K562 (cell line): ENCODE data around the gene TMEM208. TPM values are rescaled to one million over a fixed set of nuclear protein-coding genes. Genes with fewer than 3 reads are reported as not detected.
A peak's percentile ranks its signal among the peaks of the same experiment; 100 is the strongest.

Experiments used
- EP400 ChIP-seq: fragments of 450-650 bp; IDR thresholded peaks from 2 replicates; pipeline ENCODE4 v1.6.1; 2017; ENCODE audit warnings: antibody characterized with exemption, mild to moderate bottlenecking, moderate library complexity
- ERF ChIP-seq: fragments of 450-650 bp; formaldehyde crosslinking; IDR thresholded peaks from 2 replicates; pipeline ENCODE4 v1.4.0; 2020; ENCODE audit warnings: mild to moderate bottlenecking, mixed read lengths
- FOSL1 ChIP-seq: fragments of 200-800 bp; sonication (Bioruptor generic); conservative IDR thresholded peaks from 2 replicates; pipeline ENCODE4 v1.6.1; 2016; ENCODE audit warnings: missing genetic modification characterization, missing compliant biosample characterization
- FOXJ2 ChIP-seq: fragments of 200-800 bp; sonication (Bioruptor generic); IDR thresholded peaks from 2 replicates; pipeline ENCODE4 v1.6.1; 2016; ENCODE audit warnings: missing genetic modification characterization, missing compliant biosample characterization
- GABPA ChIP-seq: fragments of 200-800 bp; sonication (Bioruptor generic); conservative IDR thresholded peaks from 2 replicates; pipeline ENCODE4 v1.6.1; 2016; ENCODE audit warnings: low read depth, missing genetic modification characterization, missing compliant biosample characterization
- GTF2A2 ChIP-seq: IDR thresholded peaks from 2 replicates; pipeline ENCODE4 v1.6.1; 2016; ENCODE audit warnings: mild to moderate bottlenecking, missing genetic modification characterization, missing compliant biosample characterization
- HDAC1 ChIP-seq, 2 experiments: fragments of 450-650 bp; IDR thresholded peaks; 2 replicates each; pipeline ENCODE4 v1.6.1; 2016 to 2017; ENCODE audit warnings: inconsistent platforms in 1 of 2, mild to moderate bottlenecking in 1 of 2, moderate library complexity in 1 of 2
- HNRNPK ChIP-seq: fragments of 200-400 bp; formaldehyde crosslinking; IDR thresholded peaks from one replicate; pipeline ENCODE4 v1.6.1; 2018; ENCODE audit warnings: mild to moderate bottlenecking, low read depth, low read length; ENCODE audit not compliant: poor library complexity, severe bottlenecking
- KLF16 ChIP-seq: IDR thresholded peaks from 2 replicates; pipeline ENCODE4 v1.6.1; 2016; ENCODE audit warnings: antibody characterized with exemption
- OTX1 ChIP-seq: fragments of 450-650 bp; formaldehyde crosslinking; IDR thresholded peaks from 2 replicates; pipeline ENCODE4 v1.4.0; 2022; ENCODE audit warnings: mild to moderate bottlenecking
- PHF21A ChIP-seq: fragments of 450-650 bp; IDR thresholded peaks from 2 replicates; pipeline ENCODE4 v1.6.1; 2017; ENCODE audit warnings: low read depth, borderline replicate concordance
- SUPT5H ChIP-seq: fragments of 450-650 bp; IDR thresholded peaks from 2 replicates; pipeline ENCODE4 v1.6.1; 2016
- ZBTB7A ChIP-seq: IDR thresholded peaks from 2 replicates; pipeline ENCODE4 v1.6.1; 2011; ENCODE audit warnings: low read depth, mild to moderate bottlenecking, low read length, moderate library complexity, borderline replicate concordance; ENCODE audit not compliant: control insufficient read depth
- ZFP36 ChIP-seq: fragments of 150-350 bp; IDR thresholded peaks from 2 replicates; pipeline ENCODE4 v1.6.1; 2018; ENCODE audit warnings: low read length, low read depth; ENCODE audit not compliant: partially characterized antibody
- ZFX ChIP-seq: sonication (generic); formaldehyde crosslinking; IDR thresholded peaks from 2 replicates; pipeline ENCODE4 v1.8.0; 2022; ENCODE audit warnings: mild to moderate bottlenecking, missing genetic modification reagents, moderate library complexity
- ZKSCAN1 ChIP-seq: fragments of 150-350 bp; IDR thresholded peaks from 2 replicates; pipeline ENCODE4 v1.6.1; 2016; ENCODE audit warnings: low read depth, low read length
- ZNF24 ChIP-seq: fragments of 450-650 bp; IDR thresholded peaks from 2 replicates; pipeline ENCODE4 v1.6.1; 2016
- ZNF408 ChIP-seq: fragments of 250-450 bp; sonication (Bioruptor Pico); IDR thresholded peaks from 2 replicates; pipeline ENCODE4 v1.4.0; 2020; ENCODE audit warnings: low read depth, mild to moderate bottlenecking, moderate library complexity
- ZNF436 ChIP-seq: fragments of 250-450, 450-650 bp; sonication (Bioruptor Pico); formaldehyde crosslinking; IDR thresholded peaks from 2 replicates; pipeline ENCODE4 v1.7.0; 2020; ENCODE audit warnings: mild to moderate bottlenecking
- ZNF57 ChIP-seq: fragments of 450-650 bp; formaldehyde crosslinking; IDR thresholded peaks from 2 replicates; pipeline ENCODE4 v1.4.0; 2020; ENCODE audit warnings: mild to moderate bottlenecking, moderate library complexity
- polyA plus RNA-seq, 8 experiments: library from polyadenylated mRNA; depleted of rRNA in 4 of 8; stranded (reverse) in 5 of 8; unstranded in 3 of 8; fragments of >200 nt; fragmentation: Nextera tagmentation in 2 of 8; fragmentation: Illumina TruSeq in 1 of 8; extraction: Ambion mirVana in 2 of 8; extraction: Trizol in 1 of 8; gene quantifications; 2 replicates each; pipeline versions ENCODE4 v1.2.1 to v1.2.3, GENCODE V29; 2011 to 2014; ENCODE audit warnings: inconsistent platforms in 1 of 8, missing spikeins in 1 of 8
- total RNA-seq, 7 experiments: library from RNA; depleted of rRNA in 6 of 7; stranded (reverse); fragments of >200 nt in 6 of 7; fragmentation: Illumina TruSeq in 2 of 7; extraction: Trizol in 2 of 7; gene quantifications; 2 replicates each; pipeline versions ENCODE4 v1.2.1 to v1.2.3, GENCODE V29; 2011 to 2021; ENCODE audit warnings: low replicate concordance in 1 of 7
- TF ChIP-seq, protein P1 (sequence below), 2 experiments: fragments of 150-350 bp in 1 of 2; IDR thresholded peaks; 2 replicates each; pipeline ENCODE4 v1.6.1; 2012 to 2016; ENCODE audit warnings: low read depth in 2 of 2, low read length in 2 of 2, mild to moderate bottlenecking in 1 of 2, moderate library complexity in 1 of 2
- TF ChIP-seq, protein P2 (sequence below): fragments of 250-450 bp; sonication (Bioruptor Pico); IDR thresholded peaks from 2 replicates; pipeline ENCODE4 v1.9.0; 2021; ENCODE audit warnings: mild to moderate bottlenecking
- TF ChIP-seq, protein P3 (sequence below): sonication (generic); formaldehyde crosslinking; IDR thresholded peaks from 2 replicates; pipeline ENCODE4 v1.8.1; 2023; ENCODE audit warnings: mild to moderate bottlenecking, missing genetic modification reagents

The TMEM208 gene
- total and polyA plus RNA-seq, 9 of the 15 experiments (the other 6 are each of a cell fraction or from before 2014, with no cell fraction given): 31.8 to 239 (median 54.3) TPM

DNA sequence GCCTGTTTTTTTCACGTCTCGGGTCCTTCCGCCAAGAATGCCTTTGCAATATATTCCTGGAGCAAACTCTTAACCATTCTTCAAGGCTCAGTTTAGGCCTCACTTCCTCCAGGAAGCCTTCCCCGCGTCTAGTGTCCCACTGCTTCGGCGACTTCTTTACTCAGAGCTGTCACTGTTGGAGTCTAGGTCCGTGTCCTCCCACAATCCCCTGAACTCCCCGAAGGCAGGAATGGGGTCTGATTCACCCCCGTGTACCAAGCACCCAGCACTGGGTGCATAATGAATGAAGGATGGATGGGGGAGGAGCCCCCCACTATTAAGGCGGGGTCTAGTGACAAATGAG lies 43.7 kb upstream of the TMEM208 start (continued):
- TF ChIP-seq OTX1 (CRISPR knock-in tag) (0 out of 2 replicates have a peak, but pooled peaks have one; percentile 24), HDAC1 (IDR thresholded peaks at IDR 0.05) (no peak), GABPA (tag) (no peak), ZBTB7A (peak; percentile 59; the same call in 1 of the 2 replicates), GTF2A2 (no peak), KLF16 (no peak), SUPT5H (no peak), ZNF408 (CRISPR knock-in tag) (no peak), ZKSCAN1 (no peak), ERF (CRISPR knock-in tag) (0 out of 2 replicates have a peak, but pooled peaks have one; percentile 12), ZFP36 (peak; percentile 95), HNRNPK (no peak), EP400 (no peak), FOSL1 (0 out of 2 replicates have a peak, but pooled peaks have one; percentile 14), PHF21A (no peak), FOXJ2 (tag) (no peak), ZNF24 (peak; percentile 74; the same call in 1 of the 2 replicates), ZFX (CRISPR knock-in tag) (peak; percentile 26; the same call in 1 of the 2 replicates), ZNF436 (peak; percentile 77), ZNF57 (no peak)
- TF ChIP-seq, protein P1, sequence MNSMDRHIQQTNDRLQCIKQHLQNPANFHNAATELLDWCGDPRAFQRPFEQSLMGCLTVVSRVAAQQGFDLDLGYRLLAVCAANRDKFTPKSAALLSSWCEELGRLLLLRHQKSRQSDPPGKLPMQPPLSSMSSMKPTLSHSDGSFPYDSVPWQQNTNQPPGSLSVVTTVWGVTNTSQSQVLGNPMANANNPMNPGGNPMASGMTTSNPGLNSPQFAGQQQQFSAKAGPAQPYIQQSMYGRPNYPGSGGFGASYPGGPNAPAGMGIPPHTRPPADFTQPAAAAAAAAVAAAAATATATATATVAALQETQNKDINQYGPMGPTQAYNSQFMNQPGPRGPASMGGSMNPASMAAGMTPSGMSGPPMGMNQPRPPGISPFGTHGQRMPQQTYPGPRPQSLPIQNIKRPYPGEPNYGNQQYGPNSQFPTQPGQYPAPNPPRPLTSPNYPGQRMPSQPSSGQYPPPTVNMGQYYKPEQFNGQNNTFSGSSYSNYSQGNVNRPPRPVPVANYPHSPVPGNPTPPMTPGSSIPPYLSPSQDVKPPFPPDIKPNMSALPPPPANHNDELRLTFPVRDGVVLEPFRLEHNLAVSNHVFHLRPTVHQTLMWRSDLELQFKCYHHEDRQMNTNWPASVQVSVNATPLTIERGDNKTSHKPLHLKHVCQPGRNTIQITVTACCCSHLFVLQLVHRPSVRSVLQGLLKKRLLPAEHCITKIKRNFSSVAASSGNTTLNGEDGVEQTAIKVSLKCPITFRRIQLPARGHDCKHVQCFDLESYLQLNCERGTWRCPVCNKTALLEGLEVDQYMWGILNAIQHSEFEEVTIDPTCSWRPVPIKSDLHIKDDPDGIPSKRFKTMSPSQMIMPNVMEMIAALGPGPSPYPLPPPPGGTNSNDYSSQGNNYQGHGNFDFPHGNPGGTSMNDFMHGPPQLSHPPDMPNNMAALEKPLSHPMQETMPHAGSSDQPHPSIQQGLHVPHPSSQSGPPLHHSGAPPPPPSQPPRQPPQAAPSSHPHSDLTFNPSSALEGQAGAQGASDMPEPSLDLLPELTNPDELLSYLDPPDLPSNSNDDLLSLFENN (IDR thresholded peaks at IDR 0.05; ENCODE audit: low read depth in 2 of 2, low read length in 2 of 2): no peak
- TF ChIP-seq, protein P2, sequence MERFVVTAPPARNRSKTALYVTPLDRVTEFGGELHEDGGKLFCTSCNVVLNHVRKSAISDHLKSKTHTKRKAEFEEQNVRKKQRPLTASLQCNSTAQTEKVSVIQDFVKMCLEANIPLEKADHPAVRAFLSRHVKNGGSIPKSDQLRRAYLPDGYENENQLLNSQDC: no peak
- TF ChIP-seq, protein P3, sequence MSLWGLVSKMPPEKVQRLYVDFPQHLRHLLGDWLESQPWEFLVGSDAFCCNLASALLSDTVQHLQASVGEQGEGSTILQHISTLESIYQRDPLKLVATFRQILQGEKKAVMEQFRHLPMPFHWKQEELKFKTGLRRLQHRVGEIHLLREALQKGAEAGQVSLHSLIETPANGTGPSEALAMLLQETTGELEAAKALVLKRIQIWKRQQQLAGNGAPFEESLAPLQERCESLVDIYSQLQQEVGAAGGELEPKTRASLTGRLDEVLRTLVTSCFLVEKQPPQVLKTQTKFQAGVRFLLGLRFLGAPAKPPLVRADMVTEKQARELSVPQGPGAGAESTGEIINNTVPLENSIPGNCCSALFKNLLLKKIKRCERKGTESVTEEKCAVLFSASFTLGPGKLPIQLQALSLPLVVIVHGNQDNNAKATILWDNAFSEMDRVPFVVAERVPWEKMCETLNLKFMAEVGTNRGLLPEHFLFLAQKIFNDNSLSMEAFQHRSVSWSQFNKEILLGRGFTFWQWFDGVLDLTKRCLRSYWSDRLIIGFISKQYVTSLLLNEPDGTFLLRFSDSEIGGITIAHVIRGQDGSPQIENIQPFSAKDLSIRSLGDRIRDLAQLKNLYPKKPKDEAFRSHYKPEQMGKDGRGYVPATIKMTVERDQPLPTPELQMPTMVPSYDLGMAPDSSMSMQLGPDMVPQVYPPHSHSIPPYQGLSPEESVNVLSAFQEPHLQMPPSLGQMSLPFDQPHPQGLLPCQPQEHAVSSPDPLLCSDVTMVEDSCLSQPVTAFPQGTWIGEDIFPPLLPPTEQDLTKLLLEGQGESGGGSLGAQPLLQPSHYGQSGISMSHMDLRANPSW (CRISPR knock-in tag): no peak
